Mucosa of descending colon (tissue), 3 donors: ENCODE results near the gene NOL7. TPM values are rescaled to one million over a fixed set of nuclear protein-coding genes. Genes with fewer than 3 reads are reported as not detected.

Experiments
- ATAC-seq: fragments of 200-7000 bp; cut with Tn5 transposase; one replicate; pipeline ENCODE4 v1.9.1; 2020; ENCODE audit warnings: mild to moderate bottlenecking, moderate library complexity
- DNase-seq, 3 donors: peaks; one replicate each; pipeline ENCODE4 v3.0.0-alpha.2; 2020
- H3K36me3 ChIP-seq: fragments of 200-600 bp; one replicate; pipeline ENCODE4 v1.8.0; 2021; ENCODE audit warnings: low read depth, mild to moderate bottlenecking
- H3K4me1 ChIP-seq: fragments of 200-600 bp; one replicate; pipeline ENCODE4 v1.8.0; 2021; ENCODE audit warnings: low read depth, mild to moderate bottlenecking
- H3K4me3 ChIP-seq: fragments of 200-600 bp; one replicate; pipeline ENCODE4 v1.8.0; 2021; ENCODE audit warnings: mild to moderate bottlenecking
- H3K9me3 ChIP-seq: fragments of 200-600 bp; one replicate; pipeline ENCODE4 v1.8.0; 2021; ENCODE audit warnings: mild to moderate bottlenecking
- CTCF ChIP-seq: fragments of 200-600 bp; IDR thresholded peaks from one replicate; pipeline ENCODE4 v1.8.0; 2022; ENCODE audit warnings: antibody characterized with exemption, mild to moderate bottlenecking
- intact Hi-C, 2 donors: fragments of 100-400 bp; cut with DNase I in 1 of 2; cut with micrococcal nuclease in 1 of 2; formaldehyde crosslinking; loops; one replicate each; pipeline versions ENCODE4 v1.11.0 to v1.11.1; 2022; cut with DNase I, micrococcal nuclease
- total RNA-seq, 3 donors: library from RNA; stranded (reverse); fragmentation: NEBNext Ultra II Directional in 2 of 3; extraction: Animal tissue kit (Norgen Biotek cat#: 25700) in 2 of 3; gene quantifications; one replicate each; pipeline versions ENCODE4 v1.2.1 to v1.2.4, GENCODE V29; 2021 to 2023
- donor health status: DM: no; HTN: no; CAD: no; lungs with moderate emphysema.
- donor health status: DM: no; HTN: no; CAD: no.
- donor health status: DM: no; HTN: yes; CAD: no.

Gene NOL7
- total RNA-seq, 3 donors from 2014 or later: 47.4 to 53.9 (median 49.0) TPM

- peaks cover 15% of the 10 kb centered on the region for H3K4me1 ChIP-seq
- DNase-seq (no peak), ATAC-seq (no peak)
- no peak overlapping the region for H3K4me3 ChIP-seq
- intact Hi-C loops: no loop called here
- no peaks in the 10 kb centered on the region for H3K36me3 ChIP-seq
- no peaks in the 10 kb centered on the region for H3K9me3 ChIP-seq
- TF ChIP-seq CTCF: no peak
Observed at GRCh38 chr6:13662651-13663334, 47.7 kb downstream of the NOL7 start.

- TF ChIP-seq CTCF: no peak
- no peak for ATAC-seq
- peaks cover 15% of the 10 kb centered on the region for H3K4me1 ChIP-seq
Observed at GRCh38 chr6:13663986-13664385, 48.9 kb downstream of the NOL7 start.

GRCh38 chr6:13664703-13665352, 49.7 kb downstream of the NOL7 start:
- no peak for TF ChIP-seq CTCF
- Histone ChIP-seq H3K4me1 (peaks cover 15% of the 10 kb centered on the region), H3K36me3 (no peaks in the 10 kb centered on the region), H3K4me3 (no peak overlapping the region), H3K9me3 (no peaks in the 10 kb centered on the region)
- ATAC-seq (no peak), DNase-seq (no peak)
- intact Hi-C loops: no loop called here

More at GRCh38 chr6:13663986-13664385, 48.9 kb downstream of the NOL7 start:
- no peak for DNase-seq
- intact Hi-C loops: no loop called here
- no peaks in the 10 kb centered on the region for H3K9me3 ChIP-seq
- H3K36me3 ChIP-seq: no peaks in the 10 kb centered on the region
- H3K4me3 ChIP-seq: no peak overlapping the region

- H3K36me3 ChIP-seq: no peaks in the 10 kb centered on the region
- DNase-seq: peak in 1 of 3 donors; percentile 27
- peaks cover 15% of the 10 kb centered on the region for H3K4me1 ChIP-seq
- ATAC-seq: peak; percentile 74
- no peaks in the 10 kb centered on the region for H3K9me3 ChIP-seq
- intact Hi-C loops: no loop called here
- no peak overlapping the region for H3K4me3 ChIP-seq
- no peak for TF ChIP-seq CTCF
Observed at GRCh38 chr6:13666194-13667105, 51.3 kb downstream of the NOL7 start.

- DNase-seq (no peak), ATAC-seq (no peak)
- peaks cover 11% of the 10 kb centered on the region for H3K4me1 ChIP-seq
- no peak overlapping the region for H3K4me3 ChIP-seq
- TF ChIP-seq CTCF: no peak
- H3K36me3 ChIP-seq: no peaks in the 10 kb centered on the region
- intact Hi-C loops: no loop called here
- H3K9me3 ChIP-seq: no peaks in the 10 kb centered on the region
Observed at GRCh38 chr6:13667655-13668054, 52.5 kb downstream of the NOL7 start.
